ENCODE data around the gene RER1. TPM values are rescaled to one million over a fixed set of nuclear protein-coding genes. Genes with fewer than 3 reads are reported as not detected.

The RER1 gene, protein sequence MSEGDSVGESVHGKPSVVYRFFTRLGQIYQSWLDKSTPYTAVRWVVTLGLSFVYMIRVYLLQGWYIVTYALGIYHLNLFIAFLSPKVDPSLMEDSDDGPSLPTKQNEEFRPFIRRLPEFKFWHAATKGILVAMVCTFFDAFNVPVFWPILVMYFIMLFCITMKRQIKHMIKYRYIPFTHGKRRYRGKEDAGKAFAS
- 100 to 1,000 TPM; 163 to 167 TPM for total RNA-seq
- 100 to 1,000 TPM in 2 of 6 donors, 10 to 100 TPM in 4; 89.6 to 107 (median 98.3) TPM for polyA plus RNA-seq (ENCODE audit: insufficient read length in 6 of 6)
- long read RNA-seq, donor 1, transcript RER1-209 (7 exons, 3,044 nt) = major isoform, 42 of 98 reads
- long read RNA-seq, donor 1, partial matches to known transcripts = 50 of 98 reads
- long read RNA-seq, donor 1, other reads (novel, unspliced or antisense) = 0 of 98 reads
- long read RNA-seq, donor 2, transcript RER1-209 (7 exons, 3,044 nt) = major isoform, 42 of 49 reads
- long read RNA-seq, donor 2, partial matches to known transcripts = 0 of 49 reads
- long read RNA-seq, donor 2, other reads (novel, unspliced or antisense) = 0 of 49 reads
- long read RNA-seq, donor 3, transcript RER1-209 (7 exons, 3,044 nt) = major isoform, 30 of 35 reads
- long read RNA-seq, donor 3, partial matches to known transcripts = 0 of 35 reads
- long read RNA-seq, donor 3, other reads (novel, unspliced or antisense) = 0 of 35 reads
- long read RNA-seq, donor 4, transcript RER1-209 (7 exons, 3,044 nt) = major isoform, 59 of 84 reads
- long read RNA-seq, donor 4, partial matches to known transcripts = 1 of 84 reads
- long read RNA-seq, donor 4, other reads (novel, unspliced or antisense) = 17 of 84 reads
- long read RNA-seq, donor 5, transcript RER1-209 (7 exons, 3,044 nt) = major isoform, 35 of 47 reads
- long read RNA-seq, donor 5, transcript RER1-206 (2 exons, 585 nt) = minor isoform, 5 of 47 reads
- long read RNA-seq, donor 5, partial matches to known transcripts = 0 of 47 reads
- long read RNA-seq, donor 5, other reads (novel, unspliced or antisense) = 6 of 47 reads
- long read RNA-seq, donor 6, transcript RER1-209 (7 exons, 3,044 nt) = major isoform, 36 of 42 reads
- long read RNA-seq, donor 6, partial matches to known transcripts = 0 of 42 reads
- long read RNA-seq, donor 6, other reads (novel, unspliced or antisense) = 0 of 42 reads
- long read RNA-seq, donor 7, transcript RER1-209 (7 exons, 3,044 nt) = major isoform, 28 of 44 reads
- long read RNA-seq, donor 7, partial matches to known transcripts = 12 of 44 reads
- long read RNA-seq, donor 7, other reads (novel, unspliced or antisense) = 0 of 44 reads
- long read RNA-seq, donor 8, transcript RER1-209 (7 exons, 3,044 nt) = major isoform, 29 of 45 reads
- long read RNA-seq, donor 8, partial matches to known transcripts = 0 of 45 reads
- long read RNA-seq, donor 8, other reads (novel, unspliced or antisense) = 12 of 45 reads
- long read RNA-seq, donor 9 = 0 reads
- long read RNA-seq, donor 10, transcript RER1-209 (7 exons, 3,044 nt) = major isoform, 107 of 146 reads
- long read RNA-seq, donor 10, partial matches to known transcripts = 1 of 146 reads
- long read RNA-seq, donor 10, other reads (novel, unspliced or antisense) = 34 of 146 reads
- long read RNA-seq, donor 11, transcript RER1-209 (7 exons, 3,044 nt) = major isoform, 24 of 26 reads
- long read RNA-seq, donor 11, partial matches to known transcripts = 0 of 26 reads
- long read RNA-seq, donor 11, other reads (novel, unspliced or antisense) = 0 of 26 reads
- long read RNA-seq, donor 12, transcript RER1-209 (7 exons, 3,044 nt) = major isoform, 15 of 31 reads
- long read RNA-seq, donor 12, partial matches to known transcripts = 0 of 31 reads
- long read RNA-seq, donor 12, other reads (novel, unspliced or antisense) = 12 of 31 reads

DNA sequence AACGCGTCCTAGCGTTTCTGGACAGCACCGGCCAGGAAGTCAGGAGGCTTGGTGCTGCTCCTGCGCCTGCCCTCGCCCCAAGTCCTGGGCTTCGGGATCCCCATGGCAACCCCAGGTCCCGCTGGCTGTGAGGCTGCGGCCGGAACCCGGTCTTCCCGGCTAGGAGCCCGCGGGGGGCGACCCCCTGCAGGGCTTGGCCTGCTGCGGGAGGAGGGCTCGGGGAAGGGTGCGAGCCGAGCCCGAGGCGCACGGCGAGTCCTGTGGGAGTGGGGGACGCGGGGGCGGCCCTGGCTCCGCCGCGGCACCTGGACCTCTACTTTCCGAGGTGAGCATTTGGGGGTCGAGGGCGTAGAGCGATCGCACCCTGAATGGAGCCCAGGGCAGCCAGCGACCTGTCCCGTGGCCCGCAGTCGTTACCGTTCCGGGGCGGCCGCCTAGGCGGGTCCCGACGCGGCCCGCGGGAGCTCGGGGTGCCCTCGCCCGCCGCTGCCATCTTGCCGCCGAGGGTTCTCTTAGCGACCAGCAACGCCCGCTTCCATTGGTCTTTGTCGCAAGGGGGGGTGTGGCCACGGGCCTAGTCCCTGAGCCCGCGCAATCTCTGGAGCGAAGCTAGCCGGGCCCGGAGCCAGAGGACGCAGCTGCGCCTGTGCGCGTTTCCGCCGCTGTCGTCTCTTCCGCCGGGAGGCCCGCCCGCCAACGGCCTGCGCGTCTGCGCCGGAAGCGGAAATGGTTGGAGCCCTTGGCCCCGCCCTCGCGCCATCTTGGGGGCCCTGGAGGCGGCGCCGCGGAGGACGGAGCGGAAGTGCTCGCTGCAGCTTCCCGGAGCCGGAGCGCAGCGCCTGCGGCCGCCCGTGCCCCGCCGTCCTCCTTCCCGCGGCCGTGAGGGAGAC lies at the start of gene RER1, which contains the start of gene MORN1:
TSS of gene RER1 (plus strand) at position 801 of the 890 bp plus-strand sequence. CDS start 3,950 bp downstream, outside the sequence.
TSS of gene MORN1 (minus strand) at position 514 of the 890 bp plus-strand sequence. CDS start at position 493, 21 bp downstream.
- Histone ChIP-seq H3K27me3 (no peaks in the 10 kb centered on the region), H3K4me1 (peaks cover 13 to 37% of the 10 kb centered on the region in 2 donors), H3K9me3 (no peaks in the 10 kb centered on the region), H3K36me3 (peaks cover 3 to 31% of the 10 kb centered on the region in 2 donors), H3K27ac (peak within 1 kb of the TSS; percentile 67 to 87), H3K4me3 (peak within 1 kb of the TSS; percentile 81 to 98)
- ATAC-seq (peak; percentile 97), DNase-seq (peak; percentile 99 to 100 (median 100))
- TF ChIP-seq, protein P1, sequence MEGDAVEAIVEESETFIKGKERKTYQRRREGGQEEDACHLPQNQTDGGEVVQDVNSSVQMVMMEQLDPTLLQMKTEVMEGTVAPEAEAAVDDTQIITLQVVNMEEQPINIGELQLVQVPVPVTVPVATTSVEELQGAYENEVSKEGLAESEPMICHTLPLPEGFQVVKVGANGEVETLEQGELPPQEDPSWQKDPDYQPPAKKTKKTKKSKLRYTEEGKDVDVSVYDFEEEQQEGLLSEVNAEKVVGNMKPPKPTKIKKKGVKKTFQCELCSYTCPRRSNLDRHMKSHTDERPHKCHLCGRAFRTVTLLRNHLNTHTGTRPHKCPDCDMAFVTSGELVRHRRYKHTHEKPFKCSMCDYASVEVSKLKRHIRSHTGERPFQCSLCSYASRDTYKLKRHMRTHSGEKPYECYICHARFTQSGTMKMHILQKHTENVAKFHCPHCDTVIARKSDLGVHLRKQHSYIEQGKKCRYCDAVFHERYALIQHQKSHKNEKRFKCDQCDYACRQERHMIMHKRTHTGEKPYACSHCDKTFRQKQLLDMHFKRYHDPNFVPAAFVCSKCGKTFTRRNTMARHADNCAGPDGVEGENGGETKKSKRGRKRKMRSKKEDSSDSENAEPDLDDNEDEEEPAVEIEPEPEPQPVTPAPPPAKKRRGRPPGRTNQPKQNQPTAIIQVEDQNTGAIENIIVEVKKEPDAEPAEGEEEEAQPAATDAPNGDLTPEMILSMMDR (IDR thresholded peaks at IDR 0.05) = peak in 1 of 2 donors; percentile 6
- intact Hi-C loops (cut with DNase I) = no loop called here

DNA sequence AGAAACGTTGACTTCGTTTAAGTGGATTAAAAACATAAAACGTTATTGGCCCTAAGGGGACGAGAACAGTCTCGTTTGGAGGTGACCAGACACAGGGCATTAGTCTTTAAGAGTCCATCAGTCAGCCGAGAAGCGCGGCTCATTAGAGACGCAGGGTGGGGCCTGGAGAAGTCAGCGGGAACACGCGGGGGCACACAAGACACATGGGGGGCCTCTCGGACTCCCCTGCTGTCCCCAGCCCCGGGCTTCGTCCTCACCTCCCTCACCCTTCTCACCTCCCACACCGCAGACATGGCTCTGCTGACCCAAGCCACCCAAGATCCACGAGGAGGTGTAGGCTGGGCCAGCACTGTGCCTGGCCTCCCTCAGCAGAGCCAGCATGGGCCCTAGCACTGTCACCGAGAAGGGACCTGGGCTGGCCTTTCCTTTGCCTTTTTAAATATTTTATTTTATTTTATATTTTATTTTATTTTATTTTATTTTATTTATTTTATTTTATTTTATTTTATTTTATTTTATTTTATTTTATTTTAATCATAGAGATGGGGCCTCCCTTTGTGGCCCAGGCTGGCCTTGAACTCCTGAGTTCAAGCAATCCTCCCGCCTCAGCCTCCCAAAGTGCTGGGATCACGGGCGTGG lies 49.1 kb upstream of the RER1 start:
- no peaks in the 10 kb centered on the region for H3K36me3 ChIP-seq
- H3K9me3 ChIP-seq = no peaks in the 10 kb centered on the region
- intact Hi-C loops (cut with DNase I) = no loop called here
- no peak for DNase-seq
- ATAC-seq = no peak
- H3K4me1 ChIP-seq = no peaks in the 10 kb centered on the region
- no peak overlapping the region for H3K27ac ChIP-seq
- TF ChIP-seq, protein P1 (IDR thresholded peaks at IDR 0.05) = no peak
- H3K4me3 ChIP-seq = no peak overlapping the region
- no peaks in the 10 kb centered on the region for H3K27me3 ChIP-seq

DNA sequence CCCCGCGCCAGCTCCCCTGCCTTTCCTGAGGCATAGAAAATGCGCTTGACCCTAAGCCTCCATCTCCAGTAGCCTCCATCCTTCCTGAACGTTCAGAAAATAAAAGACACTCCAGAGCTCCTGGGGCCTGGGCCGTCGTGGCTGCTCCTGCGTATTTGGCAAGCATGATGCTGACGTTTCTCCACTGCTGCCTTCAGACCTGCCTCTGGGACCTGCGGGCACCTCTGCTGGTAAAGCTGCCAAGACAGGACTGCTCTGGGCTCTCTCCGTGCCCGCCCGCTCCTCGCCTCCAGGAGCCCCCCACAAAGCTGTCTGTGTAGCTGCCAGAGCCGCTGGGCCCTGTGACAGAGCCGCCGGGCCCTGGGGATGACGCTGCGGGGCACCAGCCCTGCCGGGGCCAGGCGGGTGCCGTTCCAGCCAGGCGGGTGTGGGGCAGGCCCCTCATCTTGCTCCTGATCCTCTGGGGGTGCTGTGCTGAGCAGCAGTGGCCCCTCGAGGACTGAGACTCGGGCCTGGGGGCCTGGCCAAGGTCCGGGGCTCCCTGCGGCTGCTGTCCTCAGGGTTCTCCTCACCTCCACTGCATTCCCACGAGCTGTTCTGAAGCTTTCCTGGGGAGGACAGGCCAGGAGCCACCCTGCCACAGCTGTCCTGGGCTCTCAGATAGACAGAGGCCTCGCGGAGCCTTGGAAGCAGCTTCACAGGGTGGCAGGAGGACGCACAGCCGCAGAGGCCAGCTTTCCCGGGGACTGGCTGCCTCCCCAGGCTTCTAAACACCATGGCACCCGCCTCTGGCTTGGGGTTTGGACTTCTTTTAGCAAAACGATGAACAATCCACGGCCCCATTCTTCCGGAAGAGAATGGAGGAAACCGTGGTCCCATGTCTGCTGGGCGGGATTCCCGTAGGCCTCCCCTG lies 48.4 kb upstream of the RER1 start:
- Histone ChIP-seq H3K27me3 (no peaks in the 10 kb centered on the region), H3K4me3 (no peak overlapping the region), H3K9me3 (no peaks in the 10 kb centered on the region), H3K4me1 (no peaks in the 10 kb centered on the region), H3K36me3 (no peaks in the 10 kb centered on the region), H3K27ac (no peak overlapping the region)
- intact Hi-C loops (cut with DNase I) = no loop called here
- TF ChIP-seq, protein P1 (IDR thresholded peaks at IDR 0.05) = no peak
- DNase-seq (peak in 1 of 4 donors; percentile 61), ATAC-seq (no peak)
